H1 (cell line): ENCODE data around the gene DYNC1H1. TPM values are rescaled to one million over a fixed set of nuclear protein-coding genes. Genes with fewer than 3 reads are reported as not detected.

ENCODE experiments used
- BACH1 ChIP-seq: IDR thresholded peaks from 2 replicates; pipeline ENCODE4 v1.6.1; 2012; ENCODE audit warnings: low read length, improper control_type of control experiment
- EGR1 ChIP-seq: IDR thresholded peaks from 2 replicates; pipeline ENCODE4 v1.6.1; 2011; ENCODE audit warnings: low read depth, low read length, borderline replicate concordance
- NRF1 ChIP-seq: IDR thresholded peaks from 2 replicates; pipeline ENCODE4 v1.6.1; 2011; ENCODE audit warnings: mild to moderate bottlenecking, low read depth, low read length, improper control_type of control experiment
- PHF8 ChIP-seq: fragments of 200-600 bp; sonication (generic); conservative IDR thresholded peaks from 2 replicates; pipeline ENCODE4 v1.7.1; 2012; ENCODE audit warnings: low read depth, mild to moderate bottlenecking, inconsistent platforms, low read length, moderate library complexity
- POLR2AphosphoS5 ChIP-seq: IDR thresholded peaks from 2 replicates; pipeline ENCODE4 v1.6.1; 2011; ENCODE audit warnings: low read depth, low read length
- RBBP5 ChIP-seq: IDR thresholded peaks from 2 replicates; pipeline ENCODE4 v1.7.1; 2012; ENCODE audit warnings: low read depth, mild to moderate bottlenecking, inconsistent platforms, low read length, moderate library complexity, borderline replicate concordance
- RNF2 ChIP-seq: fragments of 200-900, 300-1000 bp; sonication (generic); IDR thresholded peaks from 2 replicates; pipeline ENCODE4 v1.7.1; 2016; ENCODE audit warnings: borderline replicate concordance, low read depth, mild to moderate bottlenecking, antibody characterized with exemption, low read length; ENCODE audit not compliant: poor library complexity, severe bottlenecking; ENCODE audit errors: missing control alignments
- SAP30 ChIP-seq: fragments of 300-600 bp; sonication (generic); IDR thresholded peaks from 2 replicates; pipeline ENCODE4 v1.7.1; 2012; ENCODE audit warnings: low read length, moderate library complexity, mild to moderate bottlenecking, inconsistent platforms; ENCODE audit not compliant: insufficient read depth, insufficient replicate concordance
- SIRT6 ChIP-seq: IDR thresholded peaks from one replicate; pipeline ENCODE4 v1.7.1; 2012; ENCODE audit warnings: low read length, inconsistent platforms
- TAF1 ChIP-seq: IDR thresholded peaks from 2 replicates; pipeline ENCODE4 v1.6.1; 2011; ENCODE audit warnings: mild to moderate bottlenecking, low read depth, low read length
- TAF7 ChIP-seq: optimal IDR thresholded peaks from 2 replicates; pipeline ENCODE3; 2011; ENCODE audit warnings: low read depth, mild to moderate bottlenecking, inconsistent platforms, low read length, moderate library complexity, borderline replicate concordance
- USF2 ChIP-seq: IDR thresholded peaks from 2 replicates; pipeline ENCODE4 v1.6.1; 2011; ENCODE audit warnings: low read length, improper control_type of control experiment
- ZNF274 ChIP-seq: IDR thresholded peaks from 2 replicates; pipeline ENCODE4 v1.7.0; 2012; ENCODE audit warnings: low read length, borderline replicate concordance; ENCODE audit errors: extremely low read depth
- polyA plus RNA-seq, 7 experiments: library from polyadenylated mRNA; depleted of rRNA in 3 of 7; stranded (reverse) in 5 of 7; unstranded in 2 of 7; fragments of >200 nt in 5 of 7; fragments of 200-250 nt in 2 of 7; gene quantifications; 1 replicate in 5 of 7; 2 replicates in 1 of 7; 4 replicates in 1 of 7; pipeline versions ENCODE4 v1.2.1 to v1.2.3, GENCODE V29; 2011 to 2013; ENCODE audit warnings: missing spikeins in 2 of 7, mixed read lengths in 2 of 7
- total RNA-seq: library from RNA; stranded (reverse); fragmentation: NEBNext Ultra II Directional; extraction: Animal tissue kit (Norgen Biotek cat#: 25700); gene quantifications from 2 replicates; pipeline ENCODE4 v1.2.1, GENCODE V29; 2021

DYNC1H1 gene
- total and polyA plus RNA-seq, 2 of the 8 experiments (the other 6 are each of a cell fraction or from before 2014, with no cell fraction given), result 238 to 387 TPM

- peak; percentile 21 for TF ChIP-seq PHF8
- no peak for TF ChIP-seq RNF2
- TF ChIP-seq POLR2AphosphoS5, result 0 out of 2 replicates have a peak, but pooled peaks have one; percentile 4
- TF ChIP-seq TAF7, result no peak
- TF ChIP-seq RBBP5, result no peak
- TF ChIP-seq USF2, result peak; percentile 27; the same call in 1 of the 2 replicates
- no peak for TF ChIP-seq NRF1
- no peak for TF ChIP-seq SAP30
- TF ChIP-seq ZNF274, result no peak
- no peak for TF ChIP-seq EGR1
- no peak for TF ChIP-seq SIRT6
- no peak for TF ChIP-seq BACH1
- TF ChIP-seq TAF1, result peak; percentile 32; the same call in 1 of the 2 replicates
These were observed 790 bp downstream of the DYNC1H1 start (continued) for GRCh38 chr14:101965181-101965544.
